NB4 (cell line): ENCODE data around the gene RBMS3.

Experiments
- CTCF ChIP-seq: IDR thresholded peaks from one replicate; pipeline ENCODE4 v1.5.1; 2012; ENCODE audit warnings: low read depth, low read length
- MAX ChIP-seq: IDR thresholded peaks from 2 replicates; pipeline ENCODE4 v1.6.1; 2011; ENCODE audit warnings: low read depth, low read length

- TF ChIP-seq MAX (no peak), CTCF (no peak)
Observed at GRCh38 chr3:29412110-29412509, 131.2 kb downstream of the RBMS3 start.
